Stimulated activated naive CD8-positive, alpha-beta T cell treated with anti-CD3 and anti-CD28 coated beads, Interleukin-15, Interleukin-2, amounts not matched to agents 100 U/mL and 50 U/mL, for 24 hours (primary cell): ENCODE results near the gene TMEM72.

Experiments
- ATAC-seq: fragments of 150-1000 bp; cut with Tn5 transposase; one replicate; pipeline ENCODE4 v1.10.0; 2021
- DNase-seq: peaks from one replicate; pipeline ENCODE4 v3.0.0; 2021

The TMEM72 gene

GRCh38 chr10:44980309-44981171 lies 69.4 kb downstream of the TMEM72 start:
- ATAC-seq (no peak), DNase-seq (no peak)

GRCh38 chr10:44981172-44982113 lies 70.3 kb downstream of the TMEM72 start:
- ATAC-seq: no peak
- no peak for DNase-seq

- DNase-seq (no peak), ATAC-seq (no peak)
Measured at GRCh38 chr10:44982114-44982460, 71.0 kb downstream of the TMEM72 start.

- no peak for DNase-seq
- ATAC-seq: no peak
Measured at GRCh38 chr10:44982496-44982895, 71.4 kb downstream of the TMEM72 start.

- DNase-seq: no peak
- no peak for ATAC-seq
Measured at GRCh38 chr10:44983066-44983894, 72.1 kb downstream of the TMEM72 start.

GRCh38 chr10:44983895-44984278 lies 72.8 kb downstream of the TMEM72 start:
- no peak for ATAC-seq

GRCh38 chr10:44984671-44985101 lies 73.5 kb downstream of the TMEM72 start:
- ATAC-seq: no peak

More at GRCh38 chr10:44983895-44984278, 72.8 kb downstream of the TMEM72 start:
- DNase-seq: no peak

GRCh38 chr10:44985175-44985681 lies 74.1 kb downstream of the TMEM72 start:
- DNase-seq: no peak
- ATAC-seq: no peak

More at GRCh38 chr10:44984671-44985101, 73.5 kb downstream of the TMEM72 start:
- no peak for DNase-seq

GRCh38 chr10:44986179-44986578 lies 75.0 kb downstream of the TMEM72 start:
- ATAC-seq (no peak), DNase-seq (no peak)
